Ramos (cell line): ENCODE measurements around the gene TRIM10.

ENCODE experiments used
- in situ Hi-C: fragments of 300-500 bp; cut with MboI; formaldehyde crosslinking; loops from one replicate; pipeline ENCODE4 v1.14.3; 2022; ENCODE audit warnings: low sequenced_read_pairs; ENCODE audit not compliant: unreplicated experiment

TRIM10 gene

DNA sequence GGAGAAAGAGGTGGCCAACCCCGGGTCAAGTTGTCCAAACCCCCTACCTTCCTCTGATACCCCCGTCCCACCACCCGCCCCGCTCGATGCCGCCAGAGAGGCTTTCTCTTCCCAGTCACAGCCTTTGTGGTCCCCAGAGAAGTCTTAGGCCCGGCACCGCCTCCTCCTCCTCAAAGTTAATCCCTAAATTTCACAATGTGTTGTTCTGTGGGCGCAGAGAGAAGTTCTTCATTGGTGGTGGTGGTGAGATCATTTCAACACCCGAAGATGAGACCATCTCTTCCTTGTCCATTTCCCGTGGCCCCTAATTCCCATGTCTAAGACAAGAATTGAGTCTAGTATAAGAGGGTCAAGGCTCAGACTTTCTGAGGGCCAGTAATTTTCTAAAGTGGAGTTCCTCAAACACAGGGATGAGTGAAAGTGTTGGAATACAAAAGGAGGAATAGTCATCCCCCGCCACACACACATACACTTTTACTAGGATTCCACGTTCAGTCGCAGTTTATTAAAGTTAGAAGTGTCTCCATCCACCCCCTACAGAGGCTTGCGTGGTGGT is 58.5 kb downstream of the TRIM10 start:
- in situ Hi-C loops: no loop called here
